ENCODE data around the gene SGPP2. TPM values are rescaled to one million over a fixed set of nuclear protein-coding genes. Genes with fewer than 3 reads are reported as not detected.

Gene SGPP2
- total and polyA plus RNA-seq, 2 donors (not counting 3 experiments of a cell fraction or from before 2014, with no cell fraction given) = not detected

DNA sequence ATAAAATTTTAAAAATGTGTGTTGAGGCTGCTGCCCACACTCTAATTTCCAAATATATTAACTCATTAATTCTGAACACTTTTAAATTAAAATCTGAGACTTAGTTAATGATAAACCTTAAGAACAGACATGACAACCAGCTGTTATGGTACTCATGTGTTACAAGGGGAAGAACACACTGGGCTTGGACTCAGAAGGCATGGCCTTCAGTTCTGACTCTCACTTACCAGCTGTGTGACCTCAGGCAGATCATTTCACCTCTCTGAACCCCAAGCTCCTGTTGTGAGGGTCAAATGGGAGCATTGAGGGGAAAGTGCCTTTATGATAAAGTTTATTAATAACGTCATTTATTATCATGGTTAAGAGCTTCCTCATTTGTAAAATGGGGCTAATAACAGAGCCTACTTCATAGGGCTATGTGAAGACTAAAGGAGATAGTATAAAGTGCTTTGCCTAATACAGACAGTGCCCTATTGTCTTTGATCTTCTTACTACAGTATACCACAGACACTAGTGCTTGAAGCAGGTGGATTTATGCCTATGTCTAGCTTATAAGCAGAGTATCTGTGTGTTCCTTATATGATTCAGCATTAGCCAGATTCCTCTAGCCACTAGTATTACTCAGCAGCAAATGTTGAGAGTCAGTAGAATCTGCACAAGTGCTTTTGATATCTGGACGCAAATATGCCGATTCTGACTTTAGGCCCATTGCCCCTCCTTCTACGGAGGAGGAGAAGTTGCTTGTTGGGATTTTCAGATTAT is 99.6 kb downstream of the SGPP2 start:
- Histone ChIP-seq H3K9me1 (replicated peaks; ENCODE audit: control insufficient read depth, extremely low read depth, insufficient read depth, low read length) (no peaks in the 10 kb centered on the region), H3K27me3 (ENCODE audit: control insufficient read depth in 2 of 2, insufficient read depth in 2 of 2, low read length in 2 of 2) (no peaks in the 10 kb centered on the region), H3K79me2 (ENCODE audit: control insufficient read depth, insufficient read depth, low read length) (no peaks in the 10 kb centered on the region), H3K4me3 (replicated peaks in 1 of 3; ENCODE audit: insufficient read depth in 1 of 3, low read depth in 1 of 3, low read length in 3 of 3) (no peak overlapping the region), H3K27ac (ENCODE audit: insufficient read depth, low read depth, low read length) (no peak overlapping the region), H3K4me1 (ENCODE audit: control insufficient read depth, extremely low read depth, insufficient read depth, low read length) (no peaks in the 10 kb centered on the region), H4K20me1 (replicated peaks; ENCODE audit: control insufficient read depth, extremely low read depth, insufficient read depth, low read length) (no peaks in the 10 kb centered on the region), H2AFZ (ENCODE audit: low read depth, low read length) (no peak overlapping the region), H3K36me3 (ENCODE audit: control insufficient read depth in 2 of 2, extremely low read depth in 1 of 2, insufficient read depth in 2 of 2, low read length in 2 of 2) (no peaks in the 10 kb centered on the region), H3K9me3 (replicated peaks; ENCODE audit: control insufficient read depth, insufficient read depth, low read length) (no peaks in the 10 kb centered on the region), H3K4me2 (ENCODE audit: insufficient read depth, low read length) (no peak overlapping the region), H3K9ac (replicated peaks; ENCODE audit: extremely low read depth, insufficient read depth, low read length) (no peak overlapping the region)
- ChIA-PET POLR2A (interaction anchor here (0.7 kb wide), 1 partner anchor 45 kb away, joined by 3 read pairs; no protein-coding TSS in a partner anchor), CTCF (interaction anchor here (0.9 kb wide), 1 partner anchor 124 kb away, joined by 3 read pairs; no protein-coding TSS in a partner anchor)
- intact Hi-C loops (cut with micrococcal nuclease) (no loop called here), dilution Hi-C loops (cut with MboI; ENCODE audit: extremely low pct_ligation_motif_present, low sequenced_read_pairs) (no loop called here)
- DNase-seq (ENCODE audit: low read depth, low spot score) (no peak), FAIRE-seq (no peak)
- BruUV-seq (replicated peaks) = no TSS peak
- no peak for TF ChIP-seq POLR2AphosphoS5 (IDR thresholded peaks at IDR 0.05; ENCODE audit: insufficient read depth, low read depth, low read length)
- TF ChIP-seq GATA2 (IDR thresholded peaks at IDR 0.05; ENCODE audit: insufficient read depth, insufficient read length, low read depth, low read length) = no peak
- TF ChIP-seq JUN (IDR thresholded peaks at IDR 0.05; ENCODE audit: borderline replicate concordance, insufficient read depth, insufficient read length, low read depth) = no peak
- no peak for TF ChIP-seq FOS (IDR thresholded peaks at IDR 0.05; ENCODE audit: borderline replicate concordance, insufficient read depth, low read length)
- TF ChIP-seq, protein P1, sequence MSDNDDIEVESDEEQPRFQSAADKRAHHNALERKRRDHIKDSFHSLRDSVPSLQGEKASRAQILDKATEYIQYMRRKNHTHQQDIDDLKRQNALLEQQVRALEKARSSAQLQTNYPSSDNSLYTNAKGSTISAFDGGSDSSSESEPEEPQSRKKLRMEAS (IDR thresholded peaks at IDR 0.05; ENCODE audit: insufficient read depth, insufficient read length) = no peak
- TF ChIP-seq POLR2A (IDR thresholded peaks at IDR 0.05; ENCODE audit: low read depth, low read length) = no peak
- no peak for TF ChIP-seq MYC (IDR thresholded peaks at IDR 0.05; ENCODE audit: low read depth, low read length)
- TF ChIP-seq, protein P2, sequence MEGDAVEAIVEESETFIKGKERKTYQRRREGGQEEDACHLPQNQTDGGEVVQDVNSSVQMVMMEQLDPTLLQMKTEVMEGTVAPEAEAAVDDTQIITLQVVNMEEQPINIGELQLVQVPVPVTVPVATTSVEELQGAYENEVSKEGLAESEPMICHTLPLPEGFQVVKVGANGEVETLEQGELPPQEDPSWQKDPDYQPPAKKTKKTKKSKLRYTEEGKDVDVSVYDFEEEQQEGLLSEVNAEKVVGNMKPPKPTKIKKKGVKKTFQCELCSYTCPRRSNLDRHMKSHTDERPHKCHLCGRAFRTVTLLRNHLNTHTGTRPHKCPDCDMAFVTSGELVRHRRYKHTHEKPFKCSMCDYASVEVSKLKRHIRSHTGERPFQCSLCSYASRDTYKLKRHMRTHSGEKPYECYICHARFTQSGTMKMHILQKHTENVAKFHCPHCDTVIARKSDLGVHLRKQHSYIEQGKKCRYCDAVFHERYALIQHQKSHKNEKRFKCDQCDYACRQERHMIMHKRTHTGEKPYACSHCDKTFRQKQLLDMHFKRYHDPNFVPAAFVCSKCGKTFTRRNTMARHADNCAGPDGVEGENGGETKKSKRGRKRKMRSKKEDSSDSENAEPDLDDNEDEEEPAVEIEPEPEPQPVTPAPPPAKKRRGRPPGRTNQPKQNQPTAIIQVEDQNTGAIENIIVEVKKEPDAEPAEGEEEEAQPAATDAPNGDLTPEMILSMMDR (IDR thresholded peaks at IDR 0.05; ENCODE audit: extremely low read depth in 1 of 2, insufficient read depth in 1 of 2, low read depth in 1 of 2, low read length in 2 of 2) = no peak
- TF ChIP-seq EZH2 (IDR thresholded peaks at IDR 0.05; ENCODE audit: borderline replicate concordance, low read depth, low read length, severe bottlenecking) = no peak
